Measurements from ENCODE around the gene ARL14EP. TPM values are rescaled to one million over a fixed set of nuclear protein-coding genes. Genes with fewer than 3 reads are reported as not detected.

Gene ARL14EP
- polyA plus RNA-seq, 1 donor from 2014 or later, result 44.5 TPM

DNA sequence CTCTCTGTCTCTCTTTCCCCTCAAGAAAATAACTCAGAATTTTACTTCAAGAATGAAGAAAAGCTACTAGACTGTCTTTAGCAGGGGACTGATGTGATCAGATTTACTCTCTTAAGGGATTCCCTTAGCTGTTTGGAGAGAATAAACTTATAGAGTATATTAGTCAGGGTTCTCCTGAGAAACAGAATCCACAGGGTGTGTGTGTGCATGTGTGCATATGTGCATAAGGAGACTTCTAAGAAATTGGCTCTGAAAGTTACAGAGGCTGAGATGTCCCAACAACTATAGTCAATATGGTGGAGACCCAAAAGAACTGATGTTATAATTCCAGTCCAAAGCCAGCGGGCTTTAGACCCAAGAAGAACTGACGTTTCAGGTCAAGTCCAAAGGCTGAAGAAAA, 43.1 kb upstream of the ARL14EP start:
- TF ChIP-seq SMC3 (conservative IDR thresholded peaks at IDR 0.05; ENCODE audit: poor library complexity) (no peak), TAF1 (IDR thresholded peaks at IDR 0.05; ENCODE audit: low read depth) (no peak), POLR2AphosphoS5 (IDR thresholded peaks at IDR 0.05) (no peak), EP300 (conservative IDR thresholded peaks at IDR 0.05; ENCODE audit: poor library complexity, severe bottlenecking) (no peak)
- TF ChIP-seq, protein P1, sequence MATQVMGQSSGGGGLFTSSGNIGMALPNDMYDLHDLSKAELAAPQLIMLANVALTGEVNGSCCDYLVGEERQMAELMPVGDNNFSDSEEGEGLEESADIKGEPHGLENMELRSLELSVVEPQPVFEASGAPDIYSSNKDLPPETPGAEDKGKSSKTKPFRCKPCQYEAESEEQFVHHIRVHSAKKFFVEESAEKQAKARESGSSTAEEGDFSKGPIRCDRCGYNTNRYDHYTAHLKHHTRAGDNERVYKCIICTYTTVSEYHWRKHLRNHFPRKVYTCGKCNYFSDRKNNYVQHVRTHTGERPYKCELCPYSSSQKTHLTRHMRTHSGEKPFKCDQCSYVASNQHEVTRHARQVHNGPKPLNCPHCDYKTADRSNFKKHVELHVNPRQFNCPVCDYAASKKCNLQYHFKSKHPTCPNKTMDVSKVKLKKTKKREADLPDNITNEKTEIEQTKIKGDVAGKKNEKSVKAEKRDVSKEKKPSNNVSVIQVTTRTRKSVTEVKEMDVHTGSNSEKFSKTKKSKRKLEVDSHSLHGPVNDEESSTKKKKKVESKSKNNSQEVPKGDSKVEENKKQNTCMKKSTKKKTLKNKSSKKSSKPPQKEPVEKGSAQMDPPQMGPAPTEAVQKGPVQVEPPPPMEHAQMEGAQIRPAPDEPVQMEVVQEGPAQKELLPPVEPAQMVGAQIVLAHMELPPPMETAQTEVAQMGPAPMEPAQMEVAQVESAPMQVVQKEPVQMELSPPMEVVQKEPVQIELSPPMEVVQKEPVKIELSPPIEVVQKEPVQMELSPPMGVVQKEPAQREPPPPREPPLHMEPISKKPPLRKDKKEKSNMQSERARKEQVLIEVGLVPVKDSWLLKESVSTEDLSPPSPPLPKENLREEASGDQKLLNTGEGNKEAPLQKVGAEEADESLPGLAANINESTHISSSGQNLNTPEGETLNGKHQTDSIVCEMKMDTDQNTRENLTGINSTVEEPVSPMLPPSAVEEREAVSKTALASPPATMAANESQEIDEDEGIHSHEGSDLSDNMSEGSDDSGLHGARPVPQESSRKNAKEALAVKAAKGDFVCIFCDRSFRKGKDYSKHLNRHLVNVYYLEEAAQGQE (IDR thresholded peaks at IDR 0.05; ENCODE audit: borderline replicate concordance), result no peak
- TF ChIP-seq, protein P2, sequence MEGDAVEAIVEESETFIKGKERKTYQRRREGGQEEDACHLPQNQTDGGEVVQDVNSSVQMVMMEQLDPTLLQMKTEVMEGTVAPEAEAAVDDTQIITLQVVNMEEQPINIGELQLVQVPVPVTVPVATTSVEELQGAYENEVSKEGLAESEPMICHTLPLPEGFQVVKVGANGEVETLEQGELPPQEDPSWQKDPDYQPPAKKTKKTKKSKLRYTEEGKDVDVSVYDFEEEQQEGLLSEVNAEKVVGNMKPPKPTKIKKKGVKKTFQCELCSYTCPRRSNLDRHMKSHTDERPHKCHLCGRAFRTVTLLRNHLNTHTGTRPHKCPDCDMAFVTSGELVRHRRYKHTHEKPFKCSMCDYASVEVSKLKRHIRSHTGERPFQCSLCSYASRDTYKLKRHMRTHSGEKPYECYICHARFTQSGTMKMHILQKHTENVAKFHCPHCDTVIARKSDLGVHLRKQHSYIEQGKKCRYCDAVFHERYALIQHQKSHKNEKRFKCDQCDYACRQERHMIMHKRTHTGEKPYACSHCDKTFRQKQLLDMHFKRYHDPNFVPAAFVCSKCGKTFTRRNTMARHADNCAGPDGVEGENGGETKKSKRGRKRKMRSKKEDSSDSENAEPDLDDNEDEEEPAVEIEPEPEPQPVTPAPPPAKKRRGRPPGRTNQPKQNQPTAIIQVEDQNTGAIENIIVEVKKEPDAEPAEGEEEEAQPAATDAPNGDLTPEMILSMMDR (IDR thresholded peaks at IDR 0.05; ENCODE audit: poor library complexity, severe bottlenecking), result no peak
- Histone ChIP-seq H3K27me3 (ENCODE audit: insufficient read depth, low read depth, low read length) (no peaks in the 10 kb centered on the region), H3K9ac (ENCODE audit: low read length) (no peak overlapping the region), H3K36me3 (ENCODE audit: insufficient read depth, low read length) (no peaks in the 10 kb centered on the region), H3K4me3 (ENCODE audit: low read length) (no peak overlapping the region), H3K27ac (ENCODE audit: low read length) (no peak overlapping the region), H3F3A (ENCODE audit: insufficient read depth, low read length, poor library complexity, severe bottlenecking) (no peaks in the 10 kb centered on the region), H3K79me2 (replicated peaks; ENCODE audit: insufficient read depth, low read length) (no peaks in the 10 kb centered on the region), H2AFZ (ENCODE audit: low read depth, low read length) (no peak overlapping the region), H4K20me1 (ENCODE audit: insufficient read depth) (no peaks in the 10 kb centered on the region), H3K9me3 (ENCODE audit: low read length) (no peaks in the 10 kb centered on the region), H3K4me2 (ENCODE audit: low read length) (no peak overlapping the region), H3K9me2 (ENCODE audit: insufficient read depth, low read length) (no peaks in the 10 kb centered on the region)

DNA sequence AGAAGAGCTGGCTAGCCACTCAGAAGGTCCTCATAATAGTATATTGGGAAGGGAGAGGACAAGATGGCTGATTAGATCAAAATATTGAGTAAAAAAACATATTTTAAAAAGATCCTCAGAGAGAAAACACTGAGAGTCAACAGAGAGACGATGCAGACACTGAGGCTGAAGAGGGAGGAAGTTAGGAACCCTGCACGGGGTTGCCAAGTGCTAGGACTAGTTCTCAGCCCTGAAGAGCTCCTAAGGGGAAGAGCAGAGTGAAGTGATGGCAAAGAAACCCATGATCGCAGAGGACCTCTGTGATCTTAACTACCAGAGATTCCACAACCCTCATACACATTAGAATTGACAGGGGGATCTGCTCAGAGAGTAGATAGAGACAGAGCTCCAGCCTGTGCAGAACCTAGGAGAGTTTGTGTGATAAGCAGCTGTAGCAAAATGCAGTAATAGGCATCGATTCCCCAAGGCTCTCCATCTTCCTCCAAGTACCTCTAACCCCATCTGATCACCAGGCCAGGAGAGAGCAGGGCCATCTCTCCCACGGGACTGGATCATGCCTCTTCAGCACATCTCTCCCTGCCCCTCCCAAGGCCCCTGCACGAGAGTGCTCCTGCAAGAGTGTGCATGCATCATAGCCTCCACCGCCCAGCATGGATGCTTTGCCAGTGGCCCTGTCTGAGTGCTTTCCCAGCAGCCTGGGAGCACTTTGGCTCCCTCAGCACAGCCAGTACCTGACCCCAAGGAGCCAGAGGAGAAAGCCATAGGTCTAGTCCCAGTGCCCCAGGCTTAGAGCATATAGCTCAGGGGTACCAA, 41.2 kb upstream of the ARL14EP start:
- Histone ChIP-seq H3K9me3 (ENCODE audit: low read length) (no peaks in the 10 kb centered on the region), H3K4me2 (ENCODE audit: low read length) (no peak overlapping the region), H2AFZ (ENCODE audit: low read depth, low read length) (no peak overlapping the region), H3K9ac (ENCODE audit: low read length) (no peak overlapping the region), H3K4me3 (ENCODE audit: low read length) (no peak overlapping the region), H3F3A (ENCODE audit: insufficient read depth, low read length, poor library complexity, severe bottlenecking) (no peaks in the 10 kb centered on the region), H3K27ac (ENCODE audit: low read length) (no peak overlapping the region), H3K9me2 (ENCODE audit: insufficient read depth, low read length) (no peaks in the 10 kb centered on the region), H3K36me3 (ENCODE audit: insufficient read depth, low read length) (no peaks in the 10 kb centered on the region), H3K79me2 (replicated peaks; ENCODE audit: insufficient read depth, low read length) (no peaks in the 10 kb centered on the region), H3K27me3 (ENCODE audit: insufficient read depth, low read depth, low read length) (no peaks in the 10 kb centered on the region), H4K20me1 (ENCODE audit: insufficient read depth) (no peaks in the 10 kb centered on the region)
- TF ChIP-seq RAD21 (conservative IDR thresholded peaks at IDR 0.05) (no peak), POLR2AphosphoS5 (IDR thresholded peaks at IDR 0.05) (no peak), MXI1 (conservative IDR thresholded peaks at IDR 0.05; ENCODE audit: poor library complexity, severe bottlenecking) (no peak), EZH2 (IDR thresholded peaks at IDR 0.05; ENCODE audit: borderline replicate concordance, insufficient read depth, low read length, poor library complexity, severe bottlenecking) (no peak), TAF1 (IDR thresholded peaks at IDR 0.05; ENCODE audit: low read depth) (no peak), EP300 (conservative IDR thresholded peaks at IDR 0.05; ENCODE audit: poor library complexity, severe bottlenecking) (no peak), SMC3 (conservative IDR thresholded peaks at IDR 0.05; ENCODE audit: poor library complexity) (no peak)
- TF ChIP-seq, protein P1 (IDR thresholded peaks at IDR 0.05; ENCODE audit: borderline replicate concordance), result no peak
- TF ChIP-seq, protein P2 (IDR thresholded peaks at IDR 0.05; ENCODE audit: poor library complexity, severe bottlenecking), result no peak

Measured in neural cell (in vitro differentiated cells).